ENCODE data around the gene ZNF136. TPM values are rescaled to one million over a fixed set of nuclear protein-coding genes. Genes with fewer than 3 reads are reported as not detected.
A peak's percentile ranks its signal among the peaks of the same experiment; 100 is the strongest.

ZNF136 gene
- total and polyA plus RNA-seq, 2 of the 13 experiments (the other 11 are each of a cell fraction or from before 2014, with no cell fraction given) = 2.5 to 10.2 TPM

DNA sequence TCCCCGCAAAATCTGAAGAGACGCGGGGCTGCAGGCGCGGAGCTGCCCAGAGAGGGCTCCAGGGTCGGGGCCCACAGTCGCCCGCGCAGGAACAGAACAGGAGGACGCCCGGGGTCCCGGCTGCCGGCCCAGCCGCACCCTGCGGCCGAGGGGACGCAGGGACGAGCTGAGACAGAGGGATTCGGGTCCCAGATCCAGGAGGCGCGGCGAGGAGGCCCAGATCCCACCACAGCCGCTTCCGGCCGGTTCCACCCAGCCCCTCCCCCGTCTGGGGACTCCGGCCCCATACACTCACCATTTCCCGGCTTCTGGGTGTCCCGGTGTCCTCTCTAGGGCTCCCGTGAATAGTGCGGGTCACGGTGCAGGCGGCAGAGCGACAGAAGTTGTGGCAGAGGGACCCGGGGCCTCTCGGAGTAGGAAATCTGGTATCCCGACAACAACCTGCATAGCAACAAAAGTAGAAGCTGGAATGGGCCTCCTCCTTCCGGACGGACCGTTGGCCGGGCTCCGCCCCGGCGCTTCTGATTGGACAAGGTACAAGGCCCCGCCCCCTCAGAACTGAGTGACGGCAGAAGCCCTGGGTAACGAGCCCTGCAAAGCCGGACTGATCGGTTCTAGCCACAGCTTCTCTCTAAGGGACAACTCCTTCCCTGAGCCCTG lies 22.9 kb upstream of the ZNF136 start, which contains the start of gene ZNF20 (continued):
- TF ChIP-seq, protein P1, sequence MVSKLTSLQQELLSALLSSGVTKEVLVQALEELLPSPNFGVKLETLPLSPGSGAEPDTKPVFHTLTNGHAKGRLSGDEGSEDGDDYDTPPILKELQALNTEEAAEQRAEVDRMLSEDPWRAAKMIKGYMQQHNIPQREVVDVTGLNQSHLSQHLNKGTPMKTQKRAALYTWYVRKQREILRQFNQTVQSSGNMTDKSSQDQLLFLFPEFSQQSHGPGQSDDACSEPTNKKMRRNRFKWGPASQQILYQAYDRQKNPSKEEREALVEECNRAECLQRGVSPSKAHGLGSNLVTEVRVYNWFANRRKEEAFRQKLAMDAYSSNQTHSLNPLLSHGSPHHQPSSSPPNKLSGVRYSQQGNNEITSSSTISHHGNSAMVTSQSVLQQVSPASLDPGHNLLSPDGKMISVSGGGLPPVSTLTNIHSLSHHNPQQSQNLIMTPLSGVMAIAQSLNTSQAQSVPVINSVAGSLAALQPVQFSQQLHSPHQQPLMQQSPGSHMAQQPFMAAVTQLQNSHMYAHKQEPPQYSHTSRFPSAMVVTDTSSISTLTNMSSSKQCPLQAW (CRISPR knock-in tag; IDR thresholded peaks at IDR 0.05) = no peak
- TF ChIP-seq ETV6 (CRISPR knock-in tag; conservative IDR thresholded peaks at IDR 0.05) (no peak), ZNF746 (CRISPR knock-in tag; IDR thresholded peaks at IDR 0.05) (0 out of 2 replicates have a peak, but pooled peaks have one; percentile 15), HOXD1 (CRISPR knock-in tag; IDR thresholded peaks at IDR 0.05) (0 out of 2 replicates have a peak, but pooled peaks have one; percentile 25), KLF11 (CRISPR knock-in tag; IDR thresholded peaks at IDR 0.05) (no peak), ZNF616 (CRISPR knock-in tag; IDR thresholded peaks at IDR 0.05; ENCODE audit: low read depth) (no peak), SP140L (CRISPR knock-in tag; IDR thresholded peaks at IDR 0.05; ENCODE audit: borderline replicate concordance) (no peak), SOX5 (CRISPR knock-in tag; IDR thresholded peaks at IDR 0.05; ENCODE audit: borderline replicate concordance) (no peak), CBX2 (IDR thresholded peaks at IDR 0.05; ENCODE audit: low read depth, low read length) (no peak), CBX2 (CRISPR knock-in tag; IDR thresholded peaks at IDR 0.05; ENCODE audit: low read depth) (no peak), TP53 (CRISPR knock-in tag; conservative IDR thresholded peaks at IDR 0.05) (no peak), ISL2 (CRISPR knock-in tag; IDR thresholded peaks at IDR 0.05) (0 out of 2 replicates have a peak, but pooled peaks have one; percentile 25), MEF2D (CRISPR knock-in tag; IDR thresholded peaks at IDR 0.05) (no peak), FLYWCH1 (CRISPR knock-in tag; IDR thresholded peaks at IDR 0.05) (no peak), PAWR (CRISPR knock-in tag; IDR thresholded peaks at IDR 0.05; ENCODE audit: borderline replicate concordance) (no peak), CBFB (CRISPR knock-in tag; IDR thresholded peaks at IDR 0.05) (no peak; the same call in 1 of the 2 replicates), FOXM1 (CRISPR knock-in tag; IDR thresholded peaks at IDR 0.05) (no peak), MBD4 (IDR thresholded peaks at IDR 0.05; ENCODE audit: borderline replicate concordance, low read length) (no peak), YEATS2 (CRISPR knock-in tag; IDR thresholded peaks at IDR 0.05; ENCODE audit: borderline replicate concordance) (0 out of 2 replicates have a peak, but pooled peaks have one; percentile 26), RBM22 (optimal IDR thresholded peaks at IDR 0.05; ENCODE audit: low read length) (no peak), ZNF780A (CRISPR knock-in tag; IDR thresholded peaks at IDR 0.05) (no peak)
- TF ChIP-seq, protein P2, sequence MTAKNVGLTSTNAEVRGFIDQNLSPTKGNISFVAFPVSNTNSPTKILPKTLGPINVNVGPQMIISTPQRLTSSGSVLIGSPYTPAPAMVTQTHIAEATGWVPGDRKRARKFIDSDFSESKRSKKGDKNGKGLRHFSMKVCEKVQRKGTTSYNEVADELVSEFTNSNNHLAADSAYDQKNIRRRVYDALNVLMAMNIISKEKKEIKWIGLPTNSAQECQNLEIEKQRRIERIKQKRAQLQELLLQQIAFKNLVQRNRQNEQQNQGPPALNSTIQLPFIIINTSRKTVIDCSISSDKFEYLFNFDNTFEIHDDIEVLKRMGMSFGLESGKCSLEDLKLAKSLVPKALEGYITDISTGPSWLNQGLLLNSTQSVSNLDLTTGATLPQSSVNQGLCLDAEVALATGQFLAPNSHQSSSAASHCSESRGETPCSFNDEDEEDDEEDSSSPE (CRISPR knock-in tag; IDR thresholded peaks at IDR 0.05) = no peak
- TF ChIP-seq, protein P3, sequence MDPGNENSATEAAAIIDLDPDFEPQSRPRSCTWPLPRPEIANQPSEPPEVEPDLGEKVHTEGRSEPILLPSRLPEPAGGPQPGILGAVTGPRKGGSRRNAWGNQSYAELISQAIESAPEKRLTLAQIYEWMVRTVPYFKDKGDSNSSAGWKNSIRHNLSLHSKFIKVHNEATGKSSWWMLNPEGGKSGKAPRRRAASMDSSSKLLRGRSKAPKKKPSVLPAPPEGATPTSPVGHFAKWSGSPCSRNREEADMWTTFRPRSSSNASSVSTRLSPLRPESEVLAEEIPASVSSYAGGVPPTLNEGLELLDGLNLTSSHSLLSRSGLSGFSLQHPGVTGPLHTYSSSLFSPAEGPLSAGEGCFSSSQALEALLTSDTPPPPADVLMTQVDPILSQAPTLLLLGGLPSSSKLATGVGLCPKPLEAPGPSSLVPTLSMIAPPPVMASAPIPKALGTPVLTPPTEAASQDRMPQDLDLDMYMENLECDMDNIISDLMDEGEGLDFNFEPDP (CRISPR knock-in tag; conservative IDR thresholded peaks at IDR 0.05) = no peak
- TF ChIP-seq, protein P4, sequence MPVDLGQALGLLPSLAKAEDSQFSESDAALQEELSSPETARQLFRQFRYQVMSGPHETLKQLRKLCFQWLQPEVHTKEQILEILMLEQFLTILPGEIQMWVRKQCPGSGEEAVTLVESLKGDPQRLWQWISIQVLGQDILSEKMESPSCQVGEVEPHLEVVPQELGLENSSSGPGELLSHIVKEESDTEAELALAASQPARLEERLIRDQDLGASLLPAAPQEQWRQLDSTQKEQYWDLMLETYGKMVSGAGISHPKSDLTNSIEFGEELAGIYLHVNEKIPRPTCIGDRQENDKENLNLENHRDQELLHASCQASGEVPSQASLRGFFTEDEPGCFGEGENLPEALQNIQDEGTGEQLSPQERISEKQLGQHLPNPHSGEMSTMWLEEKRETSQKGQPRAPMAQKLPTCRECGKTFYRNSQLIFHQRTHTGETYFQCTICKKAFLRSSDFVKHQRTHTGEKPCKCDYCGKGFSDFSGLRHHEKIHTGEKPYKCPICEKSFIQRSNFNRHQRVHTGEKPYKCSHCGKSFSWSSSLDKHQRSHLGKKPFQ (CRISPR knock-in tag; IDR thresholded peaks at IDR 0.05; ENCODE audit: insufficient replicate concordance) = peak; percentile 67
- TF ChIP-seq, protein P5, sequence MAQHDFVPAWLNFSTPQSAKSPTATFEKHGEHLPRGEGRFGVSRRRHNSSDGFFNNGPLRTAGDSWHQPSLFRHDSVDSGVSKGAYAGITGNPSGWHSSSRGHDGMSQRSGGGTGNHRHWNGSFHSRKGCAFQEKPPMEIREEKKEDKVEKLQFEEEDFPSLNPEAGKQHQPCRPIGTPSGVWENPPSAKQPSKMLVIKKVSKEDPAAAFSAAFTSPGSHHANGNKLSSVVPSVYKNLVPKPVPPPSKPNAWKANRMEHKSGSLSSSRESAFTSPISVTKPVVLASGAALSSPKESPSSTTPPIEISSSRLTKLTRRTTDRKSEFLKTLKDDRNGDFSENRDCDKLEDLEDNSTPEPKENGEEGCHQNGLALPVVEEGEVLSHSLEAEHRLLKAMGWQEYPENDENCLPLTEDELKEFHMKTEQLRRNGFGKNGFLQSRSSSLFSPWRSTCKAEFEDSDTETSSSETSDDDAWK (CRISPR knock-in tag; IDR thresholded peaks at IDR 0.05) = no peak

Measured in HepG2 (cell line).